ENCODE data around the gene ZNF839.

- no peak for TF ChIP-seq CTCF (IDR thresholded peaks at IDR 0.05; ENCODE audit: low read depth, low read length)
- TF ChIP-seq POLR2A (IDR thresholded peaks at IDR 0.05; ENCODE audit: extremely low read depth, insufficient read length), result no peak
- no peak for TF ChIP-seq MAX (IDR thresholded peaks at IDR 0.05; ENCODE audit: low read depth, low read length)
Observed at GRCh38 chr14:102335163-102335562, 15.6 kb downstream of the ZNF839 start.

All from NB4 (cell line).